DND-41 (cell line): Measurements from ENCODE around the gene PLSCR4.

ENCODE experiments used
- EZH2 ChIP-seq: IDR thresholded peaks from 3 replicates; pipeline ENCODE4 v1.6.1; 2012; ENCODE audit warnings: borderline replicate concordance, low read depth, mild to moderate bottlenecking, moderate library complexity, low read length, inconsistent platforms; ENCODE audit not compliant: severe bottlenecking
- TF ChIP-seq, protein P1 (sequence below): IDR thresholded peaks from 2 replicates; pipeline ENCODE4 v1.5.1; 2012; ENCODE audit warnings: borderline replicate concordance, low read length, moderate library complexity, mild to moderate bottlenecking; ENCODE audit not compliant: poor library complexity, severe bottlenecking; ENCODE audit errors: extremely low read depth

DNA sequence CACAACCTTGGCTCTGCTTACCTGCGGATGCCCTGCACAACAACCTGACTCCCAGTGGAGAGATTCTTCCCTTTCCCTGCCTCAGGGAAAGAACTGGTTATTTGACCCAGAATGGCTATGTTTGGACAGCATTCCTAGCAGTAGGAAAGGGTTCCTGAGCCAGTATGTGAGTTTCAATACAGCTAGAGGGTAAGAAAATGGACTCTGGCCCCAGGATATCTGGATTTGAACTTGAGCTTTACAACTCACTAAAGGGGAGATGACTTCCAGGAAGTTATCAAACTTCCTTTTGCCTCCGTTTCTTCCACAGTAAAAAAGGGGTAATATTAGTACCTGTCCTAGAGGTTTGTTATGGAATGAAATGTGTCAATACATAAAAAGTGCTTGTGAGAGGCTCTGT is 28.1 kb upstream of the PLSCR4 start:
- TF ChIP-seq, protein P1, sequence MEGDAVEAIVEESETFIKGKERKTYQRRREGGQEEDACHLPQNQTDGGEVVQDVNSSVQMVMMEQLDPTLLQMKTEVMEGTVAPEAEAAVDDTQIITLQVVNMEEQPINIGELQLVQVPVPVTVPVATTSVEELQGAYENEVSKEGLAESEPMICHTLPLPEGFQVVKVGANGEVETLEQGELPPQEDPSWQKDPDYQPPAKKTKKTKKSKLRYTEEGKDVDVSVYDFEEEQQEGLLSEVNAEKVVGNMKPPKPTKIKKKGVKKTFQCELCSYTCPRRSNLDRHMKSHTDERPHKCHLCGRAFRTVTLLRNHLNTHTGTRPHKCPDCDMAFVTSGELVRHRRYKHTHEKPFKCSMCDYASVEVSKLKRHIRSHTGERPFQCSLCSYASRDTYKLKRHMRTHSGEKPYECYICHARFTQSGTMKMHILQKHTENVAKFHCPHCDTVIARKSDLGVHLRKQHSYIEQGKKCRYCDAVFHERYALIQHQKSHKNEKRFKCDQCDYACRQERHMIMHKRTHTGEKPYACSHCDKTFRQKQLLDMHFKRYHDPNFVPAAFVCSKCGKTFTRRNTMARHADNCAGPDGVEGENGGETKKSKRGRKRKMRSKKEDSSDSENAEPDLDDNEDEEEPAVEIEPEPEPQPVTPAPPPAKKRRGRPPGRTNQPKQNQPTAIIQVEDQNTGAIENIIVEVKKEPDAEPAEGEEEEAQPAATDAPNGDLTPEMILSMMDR = no peak
- TF ChIP-seq EZH2 = no peak
